Stimulated activated CD4-positive, alpha-beta T cell treated with anti-CD3 and anti-CD28 coated beads, Interleukin-1b, Interleukin-23, amount 100 ng/mL, for 4 hours (primary cell): ENCODE results near the gene TNFRSF8.
A peak's percentile ranks its signal among the peaks of the same experiment; 100 is the strongest.
"Not testable (repeated sequence)": the region's sequence is repeated elsewhere in the genome, so short reads cannot be mapped to it uniquely, and the experiment has no call there.

ENCODE experiments used
- DNase-seq, 2 donors: peaks; one replicate each; pipeline ENCODE4 v3.0.0-alpha.2; 2020; ENCODE audit warnings: low read depth in 2 of 2

TNFRSF8 gene

GRCh38 chr1:12085643-12086260, 22.6 kb downstream of the TNFRSF8 start:
- no peak for DNase-seq

DNA sequence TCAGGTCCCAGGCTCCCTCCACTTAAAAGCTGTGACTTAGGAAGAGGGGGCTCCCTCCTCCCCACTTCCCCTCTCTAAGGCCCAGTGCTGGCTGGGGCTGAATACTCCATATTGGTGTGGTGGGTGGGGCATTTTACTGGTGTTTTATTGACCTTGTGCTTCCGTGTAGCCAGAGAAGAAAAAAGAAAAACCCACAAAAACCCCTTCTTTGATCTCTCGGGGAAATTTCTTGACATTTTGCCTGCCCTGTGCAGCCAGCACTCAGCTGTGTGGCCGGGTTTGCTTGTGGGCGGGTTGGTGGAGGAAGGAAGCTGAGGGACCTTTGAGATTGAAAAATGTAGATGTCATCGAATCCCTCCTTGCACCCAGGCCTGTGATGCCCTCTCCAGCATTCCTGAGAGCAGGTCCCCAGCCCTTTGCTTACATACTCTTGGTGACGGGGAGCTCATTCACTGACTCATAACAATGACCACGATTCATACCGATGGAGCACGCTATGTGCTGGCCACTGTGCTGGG, 24.8 kb downstream of the TNFRSF8 start:
- DNase-seq: peak; percentile 21 to 27

DNA sequence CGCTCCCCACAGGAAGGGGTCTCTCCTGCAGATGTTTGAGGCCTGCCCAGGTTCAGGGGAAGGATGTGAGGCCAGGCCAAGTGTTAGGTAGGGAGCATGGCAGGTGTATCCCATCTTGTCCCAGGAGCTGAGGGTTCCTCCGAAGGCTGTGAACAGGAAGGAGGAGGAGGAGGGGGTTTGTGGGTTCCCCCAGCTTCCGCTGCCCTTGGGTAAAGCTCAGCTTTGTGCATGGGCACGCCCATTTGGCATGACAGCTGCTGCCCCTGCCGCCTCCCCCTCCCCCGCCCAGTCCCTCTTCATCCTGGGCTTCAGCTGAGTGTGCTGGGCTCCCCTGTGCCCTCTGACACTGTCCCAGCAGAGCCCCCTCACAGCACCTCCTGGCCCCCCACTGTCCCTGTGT, 25.5 kb downstream of the TNFRSF8 start:
- no peak for DNase-seq

GRCh38 chr1:12090326-12090725, 27.2 kb downstream of the TNFRSF8 start:
- no peak for DNase-seq

GRCh38 chr1:12091191-12091590, 28.1 kb downstream of the TNFRSF8 start:
- DNase-seq: no peak

DNA sequence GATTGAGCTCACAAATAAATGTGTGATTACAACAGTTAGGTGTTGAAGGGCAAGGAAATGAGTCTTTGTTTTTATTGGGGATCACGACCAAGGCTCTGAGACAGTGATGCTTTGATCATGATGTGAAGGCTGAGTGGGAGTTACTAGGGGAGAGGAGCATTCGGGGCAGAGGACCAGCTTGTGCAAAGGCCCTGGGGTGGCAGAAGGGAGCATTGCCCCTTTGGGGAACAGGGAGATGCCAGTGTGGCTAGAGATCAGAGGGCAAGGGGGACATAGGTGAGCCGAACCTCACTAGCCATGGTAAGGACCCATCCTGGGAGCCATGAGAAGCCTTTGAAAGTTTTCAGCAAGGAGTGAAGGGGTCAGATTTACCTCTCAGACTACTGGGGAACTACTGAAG, 31.1 kb downstream of the TNFRSF8 start:
- DNase-seq: no peak

GRCh38 chr1:12095452-12096263, 32.6 kb downstream of the TNFRSF8 start:
- no peak for DNase-seq

DNA sequence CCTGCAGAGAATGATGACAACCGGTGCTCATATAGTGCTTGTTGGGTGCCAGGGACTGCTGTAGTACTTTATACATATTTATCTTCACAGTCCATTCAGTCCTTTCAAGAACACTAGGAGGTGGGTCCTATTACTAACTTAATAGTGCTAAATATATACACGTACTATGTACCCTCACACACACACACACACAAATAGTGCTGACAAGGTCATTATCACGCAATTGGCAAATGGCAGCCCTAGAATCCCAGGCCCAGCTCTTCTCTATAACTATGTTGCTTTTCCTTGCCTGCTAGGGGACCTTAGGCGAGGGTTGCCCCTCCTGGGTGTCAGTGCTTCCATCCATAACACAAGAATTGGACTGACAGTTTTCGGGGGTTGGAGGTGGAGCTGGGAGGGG, 33.5 kb downstream of the TNFRSF8 start:
- DNase-seq: no peak

- DNase-seq: no peak
Observed at GRCh38 chr1:12097321-12097720, 34.2 kb downstream of the TNFRSF8 start.

- no peak for DNase-seq
Observed at GRCh38 chr1:12098786-12099185, 35.7 kb downstream of the TNFRSF8 start.

- DNase-seq: no peak
Observed at GRCh38 chr1:12099610-12100009, 36.5 kb downstream of the TNFRSF8 start.

GRCh38 chr1:12100071-12100470, 37.0 kb downstream of the TNFRSF8 start:
- DNase-seq: no peak

GRCh38 chr1:12101120-12101519, 38.0 kb downstream of the TNFRSF8 start:
- DNase-seq: not testable (repeated sequence)

DNA sequence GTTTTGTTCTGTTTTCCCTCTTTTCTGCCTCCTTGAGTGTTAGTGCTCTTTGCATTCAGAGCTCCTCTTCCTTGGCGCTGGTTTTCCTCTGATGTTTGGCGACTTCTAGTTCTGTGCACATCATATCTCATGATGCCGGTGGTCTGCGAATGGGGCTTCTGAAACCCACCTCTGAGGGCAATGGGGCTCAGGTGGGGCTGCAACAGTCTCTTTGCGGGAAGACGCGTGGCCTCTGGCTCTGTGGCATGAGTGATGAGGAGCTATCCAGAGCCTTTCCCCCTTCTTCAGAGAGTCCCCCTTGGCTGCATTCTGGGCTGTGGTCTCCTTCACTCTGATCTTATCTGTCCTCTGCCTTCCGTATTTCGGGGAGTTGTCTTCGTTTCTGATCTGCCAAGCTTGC, 39.0 kb downstream of the TNFRSF8 start:
- no peak for DNase-seq

DNA sequence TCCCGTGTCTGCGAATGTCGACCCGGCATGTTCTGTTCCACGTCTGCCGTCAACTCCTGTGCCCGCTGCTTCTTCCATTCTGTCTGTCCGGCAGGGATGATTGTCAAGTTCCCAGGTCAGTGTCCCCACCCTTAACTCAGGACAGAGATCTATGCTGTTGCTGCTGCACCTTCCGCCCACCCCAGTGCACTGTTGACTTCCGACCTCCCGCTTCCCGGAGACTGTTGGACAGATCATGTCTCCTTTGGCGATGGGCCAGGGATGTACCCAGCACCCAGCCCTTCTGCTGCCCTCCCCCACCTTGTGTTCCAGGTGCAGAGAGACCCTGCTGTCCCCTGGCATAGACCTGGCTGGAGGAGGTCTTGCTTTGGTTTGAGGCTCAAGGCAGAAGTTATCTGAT, 41.3 kb downstream of the TNFRSF8 start:
- DNase-seq: no peak

DNA sequence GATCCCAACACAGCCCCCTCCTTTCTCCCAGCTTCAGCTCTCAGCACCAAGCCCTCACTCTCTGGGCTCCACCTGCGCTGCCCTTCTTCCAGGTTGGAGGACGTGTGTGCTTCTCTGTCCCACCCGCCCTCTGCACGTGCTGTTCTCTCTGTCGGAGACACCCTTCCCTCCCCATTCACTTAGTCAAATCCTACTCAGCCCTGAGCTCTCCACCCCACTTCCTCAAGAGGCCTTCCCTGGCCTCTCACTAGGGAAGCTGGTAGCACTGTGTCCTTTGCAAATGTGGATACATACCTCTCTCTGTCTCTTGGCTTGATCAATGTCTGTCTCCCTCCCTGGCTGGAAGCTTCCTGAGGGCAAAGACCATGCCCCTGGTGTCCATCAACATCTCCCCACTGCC, 43.0 kb downstream of the TNFRSF8 start:
- DNase-seq: no peak

DNA sequence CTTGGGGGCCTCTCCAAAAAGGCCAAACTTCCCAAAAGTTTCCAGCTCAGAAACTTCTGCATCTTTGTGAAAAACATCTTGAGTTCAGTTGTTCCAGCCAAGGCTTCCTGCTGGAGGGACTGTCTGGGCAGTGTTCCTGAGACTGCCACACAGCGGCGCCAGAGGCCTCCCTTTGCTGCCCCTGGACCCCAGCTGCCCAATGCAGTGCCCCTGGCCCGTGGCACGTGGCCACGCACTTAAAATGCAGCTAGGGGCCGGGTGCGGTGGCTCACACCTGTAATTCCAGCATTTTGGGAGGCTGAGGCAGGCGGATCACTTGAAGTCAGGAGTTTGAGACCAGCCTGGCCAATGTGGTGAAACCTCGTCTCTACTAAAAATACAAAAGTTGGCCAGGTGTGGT, 43.8 kb downstream of the TNFRSF8 start:
- DNase-seq: not testable (repeated sequence)

GRCh38 chr1:12107718-12108117, 44.6 kb downstream of the TNFRSF8 start:
- no peak for DNase-seq

- DNase-seq: no peak
Observed at GRCh38 chr1:12109901-12110300, 46.8 kb downstream of the TNFRSF8 start.

DNA sequence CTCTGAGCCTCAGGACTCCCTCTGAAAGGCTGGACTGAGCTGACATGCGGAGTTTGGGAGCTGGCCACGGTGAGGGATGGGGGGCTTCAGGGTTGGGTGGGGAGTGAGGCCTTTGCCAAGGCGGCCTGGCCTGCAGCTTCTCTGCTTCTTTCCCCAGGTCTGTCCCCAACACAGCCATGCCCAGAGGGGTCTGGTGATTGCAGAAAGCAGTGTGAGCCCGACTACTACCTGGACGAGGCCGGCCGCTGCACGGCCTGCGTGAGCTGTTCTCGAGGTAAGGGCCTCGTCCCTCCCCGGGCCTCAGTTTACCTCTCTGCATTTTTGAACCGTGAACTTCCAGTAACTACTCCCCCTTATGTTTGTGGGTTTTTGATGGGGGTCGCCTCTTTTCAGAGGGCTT, 48.6 kb downstream of the TNFRSF8 start:
- no peak for DNase-seq

- DNase-seq: no peak
Observed at GRCh38 chr1:12112711-12113161, 49.6 kb downstream of the TNFRSF8 start.

- no peak for DNase-seq
Observed at GRCh38 chr1:12113433-12114339, 50.6 kb downstream of the TNFRSF8 start.
